IMR-90 (cell line): ENCODE results near the gene CLBA1. TPM values are rescaled to one million over a fixed set of nuclear protein-coding genes. Genes with fewer than 3 reads are reported as not detected.

Source experiments
- ATAC-seq: fragments of 200-7000 bp; cut with Tn5 transposase; 2 replicates; pipeline ENCODE4 v1.9.1; 2020; ENCODE audit warnings: low read depth, mild to moderate bottlenecking, moderate library complexity
- BruUV-seq: library from RNA; stranded (reverse); fragments of 400-500 nt; replicated peaks from 2 replicates; lab custom pipeline; 2021; lab: Mats Ljungman, UMichigan
- CTCF ChIA-PET: fragments of 300-600 bp; formaldehyde crosslinking; extraction: SDS; loops from one replicate; lab custom pipeline; 2021; ENCODE audit warnings: antibody characterized with exemption; lab: Yijun Ruan, JAX
- POLR2A ChIA-PET: fragments of 300-600 bp; sonication (Branson Sonifier 250); formaldehyde crosslinking; loops from one replicate; lab custom pipeline; 2022; ENCODE audit warnings: antibody characterized with exemption; ENCODE audit not compliant: unreplicated experiment; lab: Charles Lee
- DNase-seq: peaks from one replicate; pipeline ENCODE4 v3.0.0; 2013
- H2AFZ ChIP-seq: replicated peaks from 2 replicates; pipeline ENCODE3; 2013; ENCODE audit warnings: low read length, mild to moderate bottlenecking; ENCODE audit not compliant: poor library complexity
- H2AK5ac ChIP-seq: 2 replicates; pipeline ENCODE4 v1.6.1; 2013; ENCODE audit warnings: low read depth, low read length, inconsistent platforms
- H2AK9ac ChIP-seq: replicated peaks from 2 replicates; pipeline ENCODE3; 2013; ENCODE audit warnings: mild to moderate bottlenecking, low read depth, low read length, moderate library complexity; ENCODE audit not compliant: poor library complexity
- H2BK120ac ChIP-seq: 2 replicates; pipeline ENCODE4 v1.6.1; 2013; ENCODE audit warnings: low read depth, low read length, inconsistent platforms
- H2BK15ac ChIP-seq: 3 replicates; pipeline ENCODE4 v1.6.1; 2013; ENCODE audit warnings: low read depth, low read length, inconsistent platforms
- H2BK20ac ChIP-seq: 2 replicates; pipeline ENCODE4 v1.6.1; 2013; ENCODE audit warnings: low read depth, mild to moderate bottlenecking, inconsistent platforms, low read length, moderate library complexity
- H2BK5ac ChIP-seq: 2 replicates; pipeline ENCODE4 v1.6.1; 2013; ENCODE audit warnings: mild to moderate bottlenecking, low read depth, low read length, inconsistent platforms; ENCODE audit not compliant: poor library complexity, severe bottlenecking
- H3K14ac ChIP-seq: replicated peaks from 2 replicates; pipeline ENCODE4 v1.6.1; 2013; ENCODE audit warnings: low read depth, low read length, inconsistent platforms
- H3K18ac ChIP-seq: 2 replicates; pipeline ENCODE4 v1.6.1; 2013; ENCODE audit warnings: low read depth, low read length, control low read depth
- H3K23ac ChIP-seq: 2 replicates; pipeline ENCODE4 v1.6.1; 2013; ENCODE audit warnings: low read depth, low read length, inconsistent platforms
- H3K27ac ChIP-seq: 2 replicates; pipeline ENCODE4 v1.5.1; 2013; ENCODE audit warnings: mild to moderate bottlenecking, control low read depth, low read length; ENCODE audit not compliant: insufficient read depth
- H3K27me3 ChIP-seq: 2 replicates; pipeline ENCODE4 v1.6.1; 2013; ENCODE audit warnings: low read length; ENCODE audit not compliant: control insufficient read depth, insufficient read depth
- H3K36me3 ChIP-seq: 2 replicates; pipeline ENCODE4 v1.6.1; 2013; ENCODE audit warnings: low read length, mixed read lengths; ENCODE audit not compliant: control insufficient read depth, insufficient read depth
- H3K4ac ChIP-seq: 2 replicates; pipeline ENCODE4 v1.6.1; 2013; ENCODE audit warnings: low read depth, low read length, inconsistent platforms
- H3K4me1 ChIP-seq: 2 replicates; pipeline ENCODE4 v1.6.1; 2013; ENCODE audit warnings: low read length, mixed read lengths; ENCODE audit not compliant: control insufficient read depth, insufficient read depth
- H3K4me2 ChIP-seq: 2 replicates; pipeline ENCODE4 v1.6.1; 2013; ENCODE audit warnings: low read depth, mild to moderate bottlenecking, control low read depth, low read length, moderate library complexity
- H3K4me3 ChIP-seq: 2 replicates; pipeline ENCODE4 v1.5.1; 2013; ENCODE audit warnings: low read depth, mild to moderate bottlenecking, control low read depth, low read length, moderate library complexity; ENCODE audit not compliant: insufficient read depth
- H3K56ac ChIP-seq: 2 replicates; pipeline ENCODE4 v1.6.1; 2013; ENCODE audit warnings: low read length, inconsistent platforms; ENCODE audit not compliant: insufficient read depth; ENCODE audit errors: extremely low read depth
- H3K79me1 ChIP-seq, 2 experiments: 2 replicates each; pipeline ENCODE4 v1.6.1; 2013; ENCODE audit warnings: low read length in 2 of 2, inconsistent platforms in 1 of 2, low read depth in 1 of 2
- H3K9ac ChIP-seq: 2 replicates; pipeline ENCODE4 v1.6.1; 2013; ENCODE audit warnings: low read depth, low read length, control low read depth
- H3K9me1 ChIP-seq: 2 replicates; pipeline ENCODE4 v1.6.1; 2013; ENCODE audit warnings: low read length, inconsistent platforms; ENCODE audit not compliant: insufficient read depth
- H3K9me3 ChIP-seq: 2 replicates; pipeline ENCODE4 v1.6.1; 2013; ENCODE audit warnings: low read length; ENCODE audit not compliant: control insufficient read depth, insufficient read depth
- H4K20me1 ChIP-seq: 2 replicates; pipeline ENCODE4 v1.6.1; 2013; ENCODE audit warnings: low read length, inconsistent platforms; ENCODE audit not compliant: insufficient read depth
- H4K5ac ChIP-seq: 2 replicates; pipeline ENCODE4 v1.6.1; 2013; ENCODE audit warnings: mild to moderate bottlenecking, low read depth, low read length, control low read depth
- H4K8ac ChIP-seq, 2 experiments: 2 replicates each; pipeline ENCODE4 v1.6.1; 2013; ENCODE audit warnings: low read depth in 2 of 2, low read length in 2 of 2, control low read depth in 1 of 2, inconsistent platforms in 1 of 2
- H4K91ac ChIP-seq: 2 replicates; pipeline ENCODE4 v1.6.1; 2013; ENCODE audit warnings: low read depth, low read length, inconsistent platforms; ENCODE audit not compliant: insufficient read depth
- BHLHE40 ChIP-seq: fragments of 150-350 bp; IDR thresholded peaks from 2 replicates; pipeline ENCODE4 v1.6.1; 2016; ENCODE audit warnings: mild to moderate bottlenecking, low read depth, low read length
- CEBPB ChIP-seq: IDR thresholded peaks from 2 replicates; pipeline ENCODE4 v1.6.1; 2012; ENCODE audit warnings: low read depth, low read length, improper control_type of control experiment
- CHD1 ChIP-seq: IDR thresholded peaks from 2 replicates; pipeline ENCODE4 v1.6.1; 2012; ENCODE audit warnings: low read depth, low read length, improper control_type of control experiment
- FOS ChIP-seq: fragments of 150-350 bp; IDR thresholded peaks from 2 replicates; pipeline ENCODE4 v1.6.1; 2016; ENCODE audit warnings: low read depth, low read length
- MAFK ChIP-seq: IDR thresholded peaks from 2 replicates; pipeline ENCODE4 v1.6.1; 2012; ENCODE audit warnings: low read depth, low read length, improper control_type of control experiment
- MAZ ChIP-seq: IDR thresholded peaks from 2 replicates; pipeline ENCODE4 v1.6.1; 2012; ENCODE audit warnings: low read depth, mild to moderate bottlenecking, low read length, improper control_type of control experiment, moderate library complexity, borderline replicate concordance
- MXI1 ChIP-seq: IDR thresholded peaks from 2 replicates; pipeline ENCODE4 v1.6.1; 2012; ENCODE audit warnings: low read depth, mild to moderate bottlenecking, low read length, moderate library complexity, borderline replicate concordance
- NFE2L2 ChIP-seq: fragments of 150-350 bp; IDR thresholded peaks from 2 replicates; pipeline ENCODE4 v1.6.1; 2016; ENCODE audit warnings: low read depth, mild to moderate bottlenecking, low read length
- POLR2A ChIP-seq: IDR thresholded peaks from 2 replicates; pipeline ENCODE4 v1.6.1; 2012; ENCODE audit warnings: mild to moderate bottlenecking, low read depth, low read length
- RAD21 ChIP-seq: IDR thresholded peaks from 2 replicates; pipeline ENCODE4 v1.6.1; 2012; ENCODE audit warnings: low read length, improper control_type of control experiment
- RCOR1 ChIP-seq: IDR thresholded peaks from 2 replicates; pipeline ENCODE4 v1.6.1; 2012; ENCODE audit warnings: mild to moderate bottlenecking, low read length, improper control_type of control experiment; ENCODE audit not compliant: insufficient replicate concordance
- RFX5 ChIP-seq: IDR thresholded peaks from 2 replicates; pipeline ENCODE4 v1.8.0; 2012; ENCODE audit warnings: low read depth, mild to moderate bottlenecking, low read length, moderate library complexity
- SMC3 ChIP-seq: fragments of 150-350 bp; IDR thresholded peaks from 2 replicates; pipeline ENCODE4 v1.6.1; 2016; ENCODE audit warnings: low read depth, mild to moderate bottlenecking, antibody characterized with exemption, low read length, moderate library complexity
- WGBS, 2 experiments: methylation state at CpG; one replicate each; pipeline versions ENCODE4 v1.1.5 to v1.1.7; 2013; ENCODE audit warnings: missing lambda C conversion rate in 2 of 2; ENCODE audit not compliant: insufficient read length in 1 of 2; ENCODE audit errors: extremely low coverage in 2 of 2; 5-methylcytosine and 5-hydroxymethylcytosine counted together
- dilution Hi-C: fragments of 300-500 bp; cut with HindIII; formaldehyde crosslinking; loops from one replicate; pipeline ENCODE4 v1.14.3; 2018; ENCODE audit warnings: low sequenced_read_pairs; ENCODE audit not compliant: unreplicated experiment
- in situ Hi-C: fragments of 300-500 bp; cut with MboI; formaldehyde crosslinking; loops from 3 replicates; pipeline ENCODE4 v1.14.3; 2019; ENCODE audit warnings: low sequenced_read_pairs, inconsistent platforms, mixed read lengths
- intact Hi-C: fragments of 100-400 bp; cut with micrococcal nuclease; formaldehyde crosslinking; loops from 2 replicates; pipeline ENCODE4 v1.10.0; 2022
- polyA plus RNA-seq, 3 experiments: library from polyadenylated mRNA; depleted of rRNA; stranded (reverse); fragments of >200 nt; gene quantifications; 2 replicates each; pipeline ENCODE4 v1.2.3, GENCODE V29; 2012; ENCODE audit warnings: low replicate concordance in 1 of 3
- total RNA-seq: library from RNA; depleted of rRNA; stranded (reverse); fragments of >200 nt; gene quantifications from 2 replicates; pipeline ENCODE4 v1.2.3, GENCODE V29; 2012
- TF ChIP-seq, protein P1 (sequence below): fragments of 150-350 bp; IDR thresholded peaks from 2 replicates; pipeline ENCODE4 v1.6.1; 2016; ENCODE audit warnings: low read depth, mild to moderate bottlenecking, low read length, moderate library complexity, borderline replicate concordance
- TF ChIP-seq, protein P2 (sequence below): fragments of 150-350 bp; IDR thresholded peaks from 2 replicates; pipeline ENCODE4 v1.6.1; 2017; ENCODE audit warnings: mild to moderate bottlenecking, antibody characterized with exemption, low read length, low read depth
- TF ChIP-seq, protein P3 (sequence below): conservative IDR thresholded peaks from 2 replicates; pipeline ENCODE4 v1.5.1; 2012; ENCODE audit warnings: mild to moderate bottlenecking, low read depth, low read length, improper control_type of control experiment

CLBA1 gene
- total and polyA plus RNA-seq, 2 of the 4 experiments (the other 2 are of a cell fraction): 2.7 to 6.2 TPM

DNA sequence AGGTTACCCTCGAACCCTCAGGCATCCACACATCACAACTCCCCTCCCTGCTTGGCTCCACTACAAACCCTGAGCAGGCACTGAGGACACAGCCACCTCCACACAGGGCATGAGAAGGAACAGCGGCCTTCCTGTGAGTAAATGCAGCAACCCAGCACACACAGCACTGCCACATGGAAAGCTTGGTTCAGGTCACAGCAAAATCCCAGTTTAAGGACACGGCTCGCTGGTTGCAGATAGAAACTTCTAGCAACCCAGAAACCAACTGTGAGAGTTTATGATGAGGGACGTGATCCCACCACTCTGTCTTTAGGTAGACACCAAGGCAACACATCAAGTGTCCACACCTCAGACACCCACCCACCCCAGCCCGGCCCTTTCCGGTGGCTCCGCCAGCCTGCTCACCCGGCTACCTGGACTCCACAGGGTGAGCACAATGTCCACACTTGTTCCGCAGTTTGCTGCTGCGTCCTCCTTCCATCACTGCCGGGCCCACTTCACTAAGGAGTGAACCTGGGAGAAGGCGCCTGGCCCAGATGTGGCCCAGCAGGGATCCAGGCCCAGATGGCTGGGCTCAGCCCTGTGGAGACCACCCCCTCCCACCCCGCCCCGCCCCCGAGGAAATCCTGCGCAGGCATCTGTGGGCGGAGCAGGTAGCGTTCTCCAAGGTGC, 22.1 kb downstream of the CLBA1 start:
- CTCF ChIA-PET: no interaction called here
- TF ChIP-seq POLR2A (no peak), FOS (no peak), RAD21 (no peak), NFE2L2 (no peak), RFX5 (no peak), SMC3 (no peak), CEBPB (no peak), RCOR1 (no peak), MAZ (no peak), MXI1 (no peak), BHLHE40 (no peak), MAFK (no peak), CHD1 (no peak)
- TF ChIP-seq, protein P1, sequence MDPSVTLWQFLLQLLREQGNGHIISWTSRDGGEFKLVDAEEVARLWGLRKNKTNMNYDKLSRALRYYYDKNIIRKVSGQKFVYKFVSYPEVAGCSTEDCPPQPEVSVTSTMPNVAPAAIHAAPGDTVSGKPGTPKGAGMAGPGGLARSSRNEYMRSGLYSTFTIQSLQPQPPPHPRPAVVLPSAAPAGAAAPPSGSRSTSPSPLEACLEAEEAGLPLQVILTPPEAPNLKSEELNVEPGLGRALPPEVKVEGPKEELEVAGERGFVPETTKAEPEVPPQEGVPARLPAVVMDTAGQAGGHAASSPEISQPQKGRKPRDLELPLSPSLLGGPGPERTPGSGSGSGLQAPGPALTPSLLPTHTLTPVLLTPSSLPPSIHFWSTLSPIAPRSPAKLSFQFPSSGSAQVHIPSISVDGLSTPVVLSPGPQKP: no peak
- TF ChIP-seq, protein P2, sequence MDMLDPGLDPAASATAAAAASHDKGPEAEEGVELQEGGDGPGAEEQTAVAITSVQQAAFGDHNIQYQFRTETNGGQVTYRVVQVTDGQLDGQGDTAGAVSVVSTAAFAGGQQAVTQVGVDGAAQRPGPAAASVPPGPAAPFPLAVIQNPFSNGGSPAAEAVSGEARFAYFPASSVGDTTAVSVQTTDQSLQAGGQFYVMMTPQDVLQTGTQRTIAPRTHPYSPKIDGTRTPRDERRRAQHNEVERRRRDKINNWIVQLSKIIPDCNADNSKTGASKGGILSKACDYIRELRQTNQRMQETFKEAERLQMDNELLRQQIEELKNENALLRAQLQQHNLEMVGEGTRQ: no peak
- TF ChIP-seq, protein P3, sequence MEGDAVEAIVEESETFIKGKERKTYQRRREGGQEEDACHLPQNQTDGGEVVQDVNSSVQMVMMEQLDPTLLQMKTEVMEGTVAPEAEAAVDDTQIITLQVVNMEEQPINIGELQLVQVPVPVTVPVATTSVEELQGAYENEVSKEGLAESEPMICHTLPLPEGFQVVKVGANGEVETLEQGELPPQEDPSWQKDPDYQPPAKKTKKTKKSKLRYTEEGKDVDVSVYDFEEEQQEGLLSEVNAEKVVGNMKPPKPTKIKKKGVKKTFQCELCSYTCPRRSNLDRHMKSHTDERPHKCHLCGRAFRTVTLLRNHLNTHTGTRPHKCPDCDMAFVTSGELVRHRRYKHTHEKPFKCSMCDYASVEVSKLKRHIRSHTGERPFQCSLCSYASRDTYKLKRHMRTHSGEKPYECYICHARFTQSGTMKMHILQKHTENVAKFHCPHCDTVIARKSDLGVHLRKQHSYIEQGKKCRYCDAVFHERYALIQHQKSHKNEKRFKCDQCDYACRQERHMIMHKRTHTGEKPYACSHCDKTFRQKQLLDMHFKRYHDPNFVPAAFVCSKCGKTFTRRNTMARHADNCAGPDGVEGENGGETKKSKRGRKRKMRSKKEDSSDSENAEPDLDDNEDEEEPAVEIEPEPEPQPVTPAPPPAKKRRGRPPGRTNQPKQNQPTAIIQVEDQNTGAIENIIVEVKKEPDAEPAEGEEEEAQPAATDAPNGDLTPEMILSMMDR: no peak
- no peak overlapping the region for H4K91ac ChIP-seq
- H3K4me3 ChIP-seq: no peak overlapping the region
- POLR2A ChIA-PET: no interaction called here
- no peak overlapping the region for H3K4ac ChIP-seq
- 100% methylated on average over 2 of the region's 19 CpGs; no CpG with 5 or more reads in 1 of the 2 experiments for WGBS, 2 experiments
- no peak overlapping the region for H2BK120ac ChIP-seq
- H3K9me1 ChIP-seq: peaks cover 3% of the 10 kb centered on the region; the same call in 1 of the 2 replicates
- no peak overlapping the region for H3K23ac ChIP-seq
- H3K9me3 ChIP-seq: no peaks in the 10 kb centered on the region
- no peak overlapping the region for H4K5ac ChIP-seq
- ATAC-seq (no peak), DNase-seq (no peak)
- no peak overlapping the region for H4K8ac ChIP-seq
- no peak overlapping the region for H3K14ac ChIP-seq
- H3K79me1 ChIP-seq: peaks cover 22 to 44% of the 10 kb centered on the region in 2 experiments
- intact Hi-C loops: no loop called here
- in situ Hi-C loops: no loop called here
- H3K36me3 ChIP-seq: peaks cover 30% of the 10 kb centered on the region
- H3K27ac ChIP-seq: no peak overlapping the region
- H2AFZ ChIP-seq: no peak overlapping the region
- dilution Hi-C loops: no loop called here
- H3K4me1 ChIP-seq: peaks cover under 1% of the 10 kb centered on the region; the same call in 1 of the 2 replicates
- no peak overlapping the region for H3K4me2 ChIP-seq
- no peak overlapping the region for H3K56ac ChIP-seq
- H2AK9ac ChIP-seq: peak overlapping the region; percentile 19
- H3K18ac ChIP-seq: no peak overlapping the region
- H2BK5ac ChIP-seq: no peak overlapping the region
- peaks cover 32% of the 10 kb centered on the region for H4K20me1 ChIP-seq
- H2AK5ac ChIP-seq: no peak overlapping the region
- H2BK15ac ChIP-seq: no peak overlapping the region
- no peak overlapping the region for H3K9ac ChIP-seq
- no peak overlapping the region for H2BK20ac ChIP-seq
- BruUV-seq: no TSS peak
- no peaks in the 10 kb centered on the region for H3K27me3 ChIP-seq
